DOHH2 (cell line): ENCODE measurements around the gene GPX1.
A peak's percentile ranks its signal among the peaks of the same experiment; 100 is the strongest.

ENCODE experiments used
- H3F3A ChIP-seq: fragments of 200-600 bp; sonication (generic), shearing (Covaris generic); 2 replicates; pipeline ENCODE4 v1.6.0; 2016; ENCODE audit warnings: antibody characterized with exemption, mild to moderate bottlenecking; ENCODE audit not compliant: control insufficient read depth, insufficient read depth
- H3K27ac ChIP-seq: fragments of 200-600 bp; sonication (generic); 2 replicates; pipeline ENCODE4 v1.5.1; 2014; ENCODE audit warnings: low read depth, mild to moderate bottlenecking, low read length, moderate library complexity
- H3K27me3 ChIP-seq: fragments of 200-600 bp; sonication (generic); 2 replicates; pipeline ENCODE4 v1.6.1; 2014; ENCODE audit warnings: mild to moderate bottlenecking, low read length, mixed read lengths; ENCODE audit not compliant: control insufficient read depth
- H3K36me3 ChIP-seq: fragments of 200-600 bp; sonication (generic); 2 replicates; pipeline ENCODE4 v1.6.1; 2014; ENCODE audit warnings: mild to moderate bottlenecking, low read length, moderate library complexity, mixed read lengths; ENCODE audit not compliant: control insufficient read depth
- H3K4me1 ChIP-seq: fragments of 200-600 bp; sonication (generic); 2 replicates; pipeline ENCODE4 v1.6.1; 2014; ENCODE audit warnings: mild to moderate bottlenecking, low read length, mixed read lengths; ENCODE audit not compliant: control insufficient read depth
- H3K4me2 ChIP-seq: fragments of 200-600 bp; sonication (generic); 2 replicates; pipeline ENCODE4 v1.6.0; 2014; ENCODE audit warnings: mild to moderate bottlenecking, low read length, moderate library complexity
- H3K4me3 ChIP-seq: fragments of 200-600 bp; sonication (generic); 2 replicates; pipeline ENCODE4 v1.5.1; 2014; ENCODE audit warnings: mild to moderate bottlenecking, low read length, mixed read lengths
- H3K79me2 ChIP-seq: fragments of 200-600 bp; sonication (generic); 2 replicates; pipeline ENCODE4 v1.6.1; 2014; ENCODE audit warnings: mild to moderate bottlenecking, low read length, mixed read lengths; ENCODE audit not compliant: control insufficient read depth
- H3K9me2 ChIP-seq: fragments of 200-600 bp; sonication (generic); replicated peaks from 2 replicates; pipeline ENCODE4 v1.6.1; 2014; ENCODE audit warnings: mild to moderate bottlenecking, low read length, mixed read lengths; ENCODE audit not compliant: control insufficient read depth
- H3K9me3 ChIP-seq: fragments of 200-600 bp; sonication (generic); 2 replicates; pipeline ENCODE4 v1.6.1; 2014; ENCODE audit warnings: antibody characterized with exemption, low read length, mixed read lengths; ENCODE audit not compliant: control insufficient read depth, insufficient read depth
- H4K20me1 ChIP-seq: fragments of 200-600 bp; sonication (generic); 2 replicates; pipeline ENCODE4 v1.6.0; 2014; ENCODE audit warnings: low read depth, mild to moderate bottlenecking, antibody characterized with exemption, low read length, moderate library complexity; ENCODE audit not compliant: control insufficient read depth, insufficient read depth
- CTCF ChIP-seq: fragments of 200-600 bp; sonication (generic); IDR thresholded peaks from one replicate; pipeline ENCODE4 v1.5.1; 2014; ENCODE audit warnings: antibody characterized with exemption, mild to moderate bottlenecking, low read depth, low read length; ENCODE audit not compliant: poor library complexity, severe bottlenecking
- EZH2phosphoT487 ChIP-seq: fragments of 200-600 bp; sonication (generic); IDR thresholded peaks from 2 replicates; pipeline ENCODE4 v1.6.1; 2017; ENCODE audit warnings: borderline replicate concordance, mild to moderate bottlenecking, antibody characterized with exemption, low read length, moderate library complexity, mixed read lengths

GPX1 gene

GRCh38 chr3:49389297-49389696 lies 31.1 kb upstream of the GPX1 start:
- no peaks in the 10 kb centered on the region for H3K9me2 ChIP-seq
- TF ChIP-seq EZH2phosphoT487, result no peak
- TF ChIP-seq CTCF, result no peak
- no peak overlapping the region for H3K4me2 ChIP-seq
- H3K36me3 ChIP-seq, result peaks cover 38% of the 10 kb centered on the region
- no peaks in the 10 kb centered on the region for H3K27me3 ChIP-seq
- peaks cover 23% of the 10 kb centered on the region for H4K20me1 ChIP-seq
- no peaks in the 10 kb centered on the region for H3K9me3 ChIP-seq
- H3K4me3 ChIP-seq, result no peak overlapping the region
- H3K79me2 ChIP-seq, result peaks cover 99% of the 10 kb centered on the region
- H3F3A ChIP-seq, result no peaks in the 10 kb centered on the region
- peaks cover 44% of the 10 kb centered on the region for H3K4me1 ChIP-seq
- no peak overlapping the region for H3K27ac ChIP-seq

GRCh38 chr3:49388289-49388820 lies 30.2 kb upstream of the GPX1 start:
- Histone ChIP-seq H3K36me3 (peaks cover 35% of the 10 kb centered on the region), H3F3A (no peaks in the 10 kb centered on the region), H3K9me2 (no peaks in the 10 kb centered on the region), H4K20me1 (peaks cover 29% of the 10 kb centered on the region), H3K9me3 (no peaks in the 10 kb centered on the region), H3K79me2 (peaks cover 99% of the 10 kb centered on the region), H3K4me1 (peaks cover 44% of the 10 kb centered on the region), H3K27me3 (no peaks in the 10 kb centered on the region), H3K4me3 (no peak overlapping the region), H3K4me2 (no peak overlapping the region), H3K27ac (no peak overlapping the region)
- no peak for TF ChIP-seq CTCF
- no peak for TF ChIP-seq EZH2phosphoT487

GRCh38 chr3:49387721-49388120 lies 29.6 kb upstream of the GPX1 start:
- Histone ChIP-seq H3K27ac (0 out of 2 replicates have a peak overlapping the region, but pooled peaks have one; percentile 12), H4K20me1 (peaks cover 29% of the 10 kb centered on the region), H3K36me3 (peaks cover 30% of the 10 kb centered on the region), H3K4me2 (peak overlapping the region; percentile 16), H3K9me2 (no peaks in the 10 kb centered on the region), H3K4me3 (no peak overlapping the region), H3K27me3 (no peaks in the 10 kb centered on the region), H3K4me1 (peaks cover 46% of the 10 kb centered on the region), H3K79me2 (peaks cover 99% of the 10 kb centered on the region), H3F3A (no peaks in the 10 kb centered on the region), H3K9me3 (no peaks in the 10 kb centered on the region)
- TF ChIP-seq CTCF, result no peak
- no peak for TF ChIP-seq EZH2phosphoT487
